ENCODE measurements around the gene PKP1. TPM values are rescaled to one million over a fixed set of nuclear protein-coding genes. Genes with fewer than 3 reads are reported as not detected.
"Not testable (repeated sequence)": the region's sequence is repeated elsewhere in the genome, so short reads cannot be mapped to it uniquely, and the experiment has no call there.

Gene PKP1, protein sequence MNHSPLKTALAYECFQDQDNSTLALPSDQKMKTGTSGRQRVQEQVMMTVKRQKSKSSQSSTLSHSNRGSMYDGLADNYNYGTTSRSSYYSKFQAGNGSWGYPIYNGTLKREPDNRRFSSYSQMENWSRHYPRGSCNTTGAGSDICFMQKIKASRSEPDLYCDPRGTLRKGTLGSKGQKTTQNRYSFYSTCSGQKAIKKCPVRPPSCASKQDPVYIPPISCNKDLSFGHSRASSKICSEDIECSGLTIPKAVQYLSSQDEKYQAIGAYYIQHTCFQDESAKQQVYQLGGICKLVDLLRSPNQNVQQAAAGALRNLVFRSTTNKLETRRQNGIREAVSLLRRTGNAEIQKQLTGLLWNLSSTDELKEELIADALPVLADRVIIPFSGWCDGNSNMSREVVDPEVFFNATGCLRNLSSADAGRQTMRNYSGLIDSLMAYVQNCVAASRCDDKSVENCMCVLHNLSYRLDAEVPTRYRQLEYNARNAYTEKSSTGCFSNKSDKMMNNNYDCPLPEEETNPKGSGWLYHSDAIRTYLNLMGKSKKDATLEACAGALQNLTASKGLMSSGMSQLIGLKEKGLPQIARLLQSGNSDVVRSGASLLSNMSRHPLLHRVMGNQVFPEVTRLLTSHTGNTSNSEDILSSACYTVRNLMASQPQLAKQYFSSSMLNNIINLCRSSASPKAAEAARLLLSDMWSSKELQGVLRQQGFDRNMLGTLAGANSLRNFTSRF
- total RNA-seq, result not detected

DNA sequence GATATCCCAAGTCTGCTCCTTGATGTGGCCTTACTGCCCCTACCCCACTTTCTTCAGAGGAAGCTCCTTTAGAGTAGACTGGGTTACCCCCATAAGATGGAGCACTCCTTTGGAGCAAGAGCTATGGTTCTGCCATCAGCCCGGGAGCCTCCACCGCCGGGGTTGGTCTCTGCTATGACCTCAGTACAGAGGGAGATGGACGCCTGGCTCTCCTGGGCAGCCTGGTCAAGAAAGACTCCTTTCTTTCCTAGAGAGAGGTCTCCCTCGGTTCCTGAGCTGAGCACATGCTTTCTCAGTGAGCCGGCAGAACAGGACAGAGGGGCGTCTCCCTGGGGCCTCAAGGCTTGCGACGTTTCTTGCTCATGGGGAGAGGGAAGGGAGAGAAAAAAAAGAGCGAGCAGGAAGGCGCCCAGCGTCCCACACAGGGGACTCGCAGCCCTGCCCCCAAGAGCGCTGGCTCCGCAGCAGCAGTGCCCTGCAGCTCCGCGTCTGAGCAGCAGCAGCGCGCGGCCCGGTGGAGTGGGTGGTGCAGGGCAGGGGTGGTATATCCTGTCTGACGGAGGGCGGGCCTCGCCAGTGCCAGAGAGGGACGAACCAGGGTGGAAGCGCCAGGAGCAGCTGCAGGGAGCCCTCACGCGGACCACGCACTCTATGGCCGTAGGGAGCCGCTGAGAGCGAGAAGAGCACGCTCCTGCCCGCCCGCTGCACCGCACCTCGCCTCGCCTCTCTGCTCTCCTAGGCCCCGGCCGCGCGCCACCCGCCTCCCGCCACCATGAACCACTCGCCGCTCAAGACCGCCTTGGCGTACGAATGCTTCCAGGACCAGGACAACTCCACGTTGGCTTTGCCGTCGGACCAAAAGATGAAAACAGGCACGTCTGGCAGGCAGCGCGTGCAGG is at the start of gene PKP1:
Gene PKP1, plus strand, starts transcription at position 576 of the 899 bp plus-strand sequence. Its CDS starts 197 bp downstream, at position 773.
- no peaks in the 10 kb centered on the region for H3K36me3 Mint-ChIP-seq (ENCODE audit: low read depth)
- DNase-seq (peak; percentile 61), ATAC-seq (peak; percentile 86)
- H3K27me3 Mint-ChIP-seq, result peaks cover 32% of the 10 kb centered on the region
- no peak within 1 kb of the TSS for H3K27ac Mint-ChIP-seq
- ChIA-PET POLR2A (interaction anchor here (0.9 kb wide), 1 partner anchor 21 kb away, joined by 4 read pairs; no protein-coding TSS in a partner anchor), CTCF (no interaction called here)
- no peaks in the 10 kb centered on the region for H3K9me3 Mint-ChIP-seq (ENCODE audit: low read depth)
- intact Hi-C loops (cut with DNase I, micrococcal nuclease), result no loop called here
- peaks cover 3% of the 10 kb centered on the region for H3K4me1 Mint-ChIP-seq
- H3K4me3 Mint-ChIP-seq, result peak within 1 kb of the TSS; percentile 32

DNA sequence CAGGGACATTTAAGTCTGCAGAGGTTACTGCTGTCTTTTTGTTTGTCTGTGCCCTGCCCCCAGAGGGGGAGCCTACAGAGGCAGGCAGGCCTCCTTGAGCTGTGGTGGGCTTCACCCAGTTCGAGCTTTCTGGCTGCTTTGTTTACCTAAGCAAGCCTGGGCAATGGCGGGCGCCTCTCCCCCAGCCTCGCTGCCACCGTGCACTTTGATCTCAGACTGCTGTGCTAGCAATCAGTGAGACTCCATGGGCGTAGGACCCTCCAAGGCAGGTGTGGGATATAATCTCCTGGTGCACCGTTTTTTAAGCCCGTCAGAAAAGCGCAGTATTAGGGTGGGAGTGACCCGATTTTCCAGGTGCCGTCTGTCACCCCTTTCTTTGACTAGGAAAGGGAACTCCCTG is 43.7 kb upstream of the PKP1 start:
- peaks cover 33% of the 10 kb centered on the region for H3K27me3 Mint-ChIP-seq
- DNase-seq; intact Hi-C loops (cut with DNase I, micrococcal nuclease); H3K36me3 Mint-ChIP-seq (ENCODE audit: low read depth); CTCF ChIA-PET; H3K27ac Mint-ChIP-seq; ATAC-seq; H3K4me1 Mint-ChIP-seq; H3K9me3 Mint-ChIP-seq (ENCODE audit: low read depth); H3K4me3 Mint-ChIP-seq; POLR2A ChIA-PET: not testable (repeated sequence)

DNA sequence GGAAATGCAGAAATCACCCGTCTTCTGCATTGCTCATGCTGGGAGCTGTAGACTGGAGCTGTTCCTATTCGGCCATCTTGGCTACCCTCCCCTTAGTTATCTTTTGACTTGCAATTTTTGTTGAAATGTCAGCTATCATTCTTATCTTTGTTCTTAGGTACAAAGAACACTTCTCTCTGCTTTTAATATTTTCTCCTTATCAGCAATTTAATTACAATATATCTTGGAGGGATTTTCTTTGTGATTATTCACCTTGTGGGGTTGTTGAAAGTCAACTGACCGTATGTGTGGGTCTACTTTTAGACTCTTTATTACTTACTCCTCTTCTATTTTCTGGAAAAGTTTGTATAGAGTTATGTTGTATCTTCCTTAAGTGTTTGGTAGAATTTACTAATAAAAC is 43.1 kb upstream of the PKP1 start:
- Mint-ChIP-seq H3K4me1 (no peaks in the 10 kb centered on the region), H3K36me3 (ENCODE audit: low read depth) (no peaks in the 10 kb centered on the region), H3K27ac (no peak overlapping the region), H3K4me3 (no peak overlapping the region), H3K27me3 (peaks cover 37% of the 10 kb centered on the region), H3K9me3 (ENCODE audit: low read depth) (no peaks in the 10 kb centered on the region)
- POLR2A ChIA-PET, result no interaction called here
- ATAC-seq (no peak), DNase-seq (no peak)
- CTCF ChIA-PET, result no interaction called here
- intact Hi-C loops (cut with DNase I, micrococcal nuclease), result no loop called here

DNA sequence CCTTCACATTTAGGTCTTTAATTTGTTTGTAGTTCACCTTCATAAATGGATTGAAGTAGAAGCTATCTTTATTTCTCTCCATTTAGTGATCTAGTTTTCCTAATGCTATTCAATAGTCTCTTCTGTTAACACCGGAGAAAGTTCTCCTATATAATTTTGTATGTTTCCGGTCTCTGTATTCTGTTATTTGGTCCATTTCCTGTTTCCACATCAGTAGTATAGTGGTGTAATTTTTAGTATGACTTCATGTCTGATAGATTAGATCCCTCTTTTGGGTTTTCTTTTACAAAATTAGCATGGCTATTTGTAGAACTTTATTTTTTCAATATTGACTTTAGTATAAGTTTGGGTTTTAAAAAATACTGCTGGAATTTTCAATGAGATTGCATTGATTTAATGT is 41.6 kb upstream of the PKP1 start:
- POLR2A ChIA-PET, result no interaction called here
- H3K9me3 Mint-ChIP-seq (ENCODE audit: low read depth), result no peaks in the 10 kb centered on the region
- CTCF ChIA-PET, result interaction anchor here (0.8 kb wide), 2 partner anchors 12 to 21 kb away, joined by 3 read pairs; no protein-coding TSS in a partner anchor
- intact Hi-C loops (cut with DNase I, micrococcal nuclease), result no loop called here
- no peak for ATAC-seq
- peaks cover 36% of the 10 kb centered on the region for H3K27me3 Mint-ChIP-seq
- no peaks in the 10 kb centered on the region for H3K4me1 Mint-ChIP-seq
- H3K36me3 Mint-ChIP-seq (ENCODE audit: low read depth), result no peaks in the 10 kb centered on the region
- DNase-seq, result no peak
- H3K27ac Mint-ChIP-seq, result no peak overlapping the region
- H3K4me3 Mint-ChIP-seq, result no peak overlapping the region

DNA sequence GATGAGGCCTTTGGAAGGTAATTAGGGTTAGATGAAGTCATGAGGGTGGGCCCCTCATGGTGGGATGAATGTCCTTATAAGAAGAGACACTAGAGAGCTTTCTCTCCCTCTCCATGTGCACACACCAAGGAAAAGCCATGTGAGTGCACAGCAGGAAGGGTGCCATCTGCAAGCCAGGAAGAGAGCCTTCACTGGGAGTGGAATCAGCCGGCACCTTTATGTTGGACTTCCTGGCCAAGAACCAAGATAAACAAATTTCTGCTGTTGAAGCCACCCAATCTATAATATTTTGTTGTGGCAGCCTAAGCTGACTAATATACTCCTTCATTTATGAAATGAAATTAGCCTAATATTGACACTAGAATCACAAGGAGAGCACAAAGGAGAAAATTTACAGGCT is 38.2 kb upstream of the PKP1 start:
- DNase-seq (no peak), ATAC-seq (no peak)
- intact Hi-C loops (cut with DNase I, micrococcal nuclease), result no loop called here
- H3K36me3 Mint-ChIP-seq (ENCODE audit: low read depth), result no peaks in the 10 kb centered on the region
- ChIA-PET CTCF (interaction anchor here (1.0 kb wide), 1 partner anchor 105 kb away, joined by 3 read pairs; no protein-coding TSS in a partner anchor), POLR2A (no interaction called here)
- no peak overlapping the region for H3K27ac Mint-ChIP-seq
- H3K9me3 Mint-ChIP-seq (ENCODE audit: low read depth), result no peaks in the 10 kb centered on the region
- H3K4me3 Mint-ChIP-seq, result no peak overlapping the region
- peaks cover 28% of the 10 kb centered on the region for H3K27me3 Mint-ChIP-seq
- H3K4me1 Mint-ChIP-seq, result no peaks in the 10 kb centered on the region

DNA sequence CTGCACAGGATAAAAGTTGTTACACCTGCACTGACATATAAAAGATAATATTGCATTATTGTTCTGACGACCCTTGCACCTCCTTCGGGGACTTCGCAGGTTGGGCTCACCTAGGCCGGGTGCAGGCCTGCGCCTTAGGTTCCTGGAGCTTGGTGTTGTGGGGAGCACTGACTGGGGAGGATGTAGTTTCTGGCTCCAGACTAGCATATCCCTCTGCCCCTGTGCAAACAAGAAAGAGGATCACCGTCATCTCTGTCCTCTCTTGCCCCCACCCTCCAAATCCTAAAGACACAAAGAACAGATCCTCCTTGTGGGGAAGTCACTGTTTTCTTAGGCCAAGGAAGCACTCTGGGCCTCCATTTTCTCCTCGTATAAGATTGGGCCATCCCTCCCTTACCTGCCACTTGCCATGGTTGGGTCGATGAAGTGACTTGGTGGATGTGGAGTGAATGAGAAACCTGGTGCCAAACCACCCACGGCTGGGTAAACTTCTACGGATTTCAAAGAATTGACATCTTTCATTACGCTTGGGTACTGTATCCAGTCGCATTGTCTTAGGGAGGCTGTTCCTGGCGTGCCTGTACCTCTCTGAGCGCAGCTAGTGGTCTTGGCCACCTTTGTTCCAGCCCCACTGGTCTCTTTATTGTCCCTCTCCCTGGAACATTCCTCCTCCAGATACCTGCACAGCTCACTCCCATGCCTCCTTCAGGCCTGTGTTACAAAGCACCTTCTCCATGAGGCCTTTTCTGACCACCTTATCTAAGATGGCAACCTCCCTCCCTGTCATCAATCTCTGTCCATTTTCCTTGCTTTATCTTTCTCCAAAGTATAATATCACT is 34.4 kb upstream of the PKP1 start:
- ChIA-PET POLR2A (no interaction called here), CTCF (interaction anchor here (0.6 kb wide), 1 partner anchor 23 kb away, joined by 3 read pairs; no protein-coding TSS in a partner anchor)
- intact Hi-C loops (cut with DNase I, micrococcal nuclease), result no loop called here
- Mint-ChIP-seq H3K4me3 (no peak overlapping the region), H3K27ac (no peak overlapping the region), H3K36me3 (ENCODE audit: low read depth) (no peaks in the 10 kb centered on the region), H3K27me3 (peaks cover 10% of the 10 kb centered on the region), H3K9me3 (ENCODE audit: low read depth) (no peaks in the 10 kb centered on the region), H3K4me1 (no peaks in the 10 kb centered on the region)
- DNase-seq (no peak), ATAC-seq (no peak)

DNA sequence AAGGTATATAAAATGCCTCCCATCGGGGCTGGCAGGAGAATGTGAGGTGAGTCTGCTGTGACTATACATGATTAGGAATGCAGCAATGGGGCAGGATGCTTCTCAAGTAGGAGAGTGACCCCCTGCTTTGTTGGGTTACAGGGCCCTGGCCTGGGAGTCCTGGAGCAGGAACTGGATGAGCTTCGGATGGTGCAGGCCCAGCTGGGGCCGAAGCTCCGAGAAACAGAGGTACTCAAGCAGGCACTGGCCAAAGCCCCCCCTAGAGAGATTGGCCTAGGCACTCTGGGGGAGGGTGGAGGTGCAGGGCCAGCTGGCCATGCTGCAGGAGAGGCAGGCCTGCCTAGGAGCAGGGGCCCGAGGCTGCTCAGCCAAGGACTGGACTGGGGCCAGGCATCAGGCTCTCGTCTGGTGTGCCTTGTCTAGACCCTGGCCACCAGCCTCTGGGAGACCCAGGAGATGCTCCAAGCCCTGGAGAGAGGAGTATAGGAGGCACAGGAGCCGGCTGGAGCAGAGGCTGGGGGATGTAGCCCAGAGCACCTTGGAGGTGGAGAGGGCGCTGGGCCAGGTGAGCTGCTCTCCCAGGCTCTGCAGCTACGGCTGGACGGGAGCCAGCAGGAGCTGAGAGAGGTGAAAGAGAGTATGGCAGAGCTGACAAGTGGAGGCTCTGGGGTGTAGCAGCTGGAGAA is 32.8 kb upstream of the PKP1 start:
- ChIA-PET CTCF (interaction anchor here (1.0 kb wide), 1 partner anchor 142 kb away, joined by 3 read pairs; no protein-coding TSS in a partner anchor), POLR2A (no interaction called here)
- ATAC-seq, result no peak
- no peak overlapping the region for H3K4me3 Mint-ChIP-seq
- H3K9me3 Mint-ChIP-seq (ENCODE audit: low read depth), result no peaks in the 10 kb centered on the region
- H3K4me1 Mint-ChIP-seq, result no peaks in the 10 kb centered on the region
- intact Hi-C loops (cut with DNase I, micrococcal nuclease), result no loop called here
- DNase-seq, result no peak
- no peaks in the 10 kb centered on the region for H3K36me3 Mint-ChIP-seq (ENCODE audit: low read depth)
- peaks cover 4% of the 10 kb centered on the region for H3K27me3 Mint-ChIP-seq
- no peak overlapping the region for H3K27ac Mint-ChIP-seq

DNA sequence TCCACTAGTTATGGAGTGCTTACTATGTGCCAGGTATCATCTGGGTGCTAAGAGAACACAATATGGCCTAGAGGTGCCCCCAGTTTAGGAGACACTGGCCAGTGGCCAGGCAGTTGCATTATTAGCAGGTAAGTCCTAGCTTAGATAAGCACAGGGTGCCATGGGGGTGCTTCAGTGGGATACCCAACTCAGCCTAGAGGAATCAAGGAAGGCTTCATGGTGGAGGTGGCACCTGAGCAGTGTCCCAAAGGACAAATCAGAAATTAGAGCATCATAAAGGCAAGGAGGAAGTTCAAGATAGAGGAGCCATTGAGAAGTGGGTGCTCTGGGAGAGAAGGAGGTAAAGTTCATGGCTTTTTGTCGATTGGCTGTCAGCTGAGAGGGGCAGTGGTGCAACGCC is 31.9 kb upstream of the PKP1 start:
- intact Hi-C loops (cut with DNase I, micrococcal nuclease), result no loop called here
- H3K36me3 Mint-ChIP-seq (ENCODE audit: low read depth), result no peaks in the 10 kb centered on the region

DNA sequence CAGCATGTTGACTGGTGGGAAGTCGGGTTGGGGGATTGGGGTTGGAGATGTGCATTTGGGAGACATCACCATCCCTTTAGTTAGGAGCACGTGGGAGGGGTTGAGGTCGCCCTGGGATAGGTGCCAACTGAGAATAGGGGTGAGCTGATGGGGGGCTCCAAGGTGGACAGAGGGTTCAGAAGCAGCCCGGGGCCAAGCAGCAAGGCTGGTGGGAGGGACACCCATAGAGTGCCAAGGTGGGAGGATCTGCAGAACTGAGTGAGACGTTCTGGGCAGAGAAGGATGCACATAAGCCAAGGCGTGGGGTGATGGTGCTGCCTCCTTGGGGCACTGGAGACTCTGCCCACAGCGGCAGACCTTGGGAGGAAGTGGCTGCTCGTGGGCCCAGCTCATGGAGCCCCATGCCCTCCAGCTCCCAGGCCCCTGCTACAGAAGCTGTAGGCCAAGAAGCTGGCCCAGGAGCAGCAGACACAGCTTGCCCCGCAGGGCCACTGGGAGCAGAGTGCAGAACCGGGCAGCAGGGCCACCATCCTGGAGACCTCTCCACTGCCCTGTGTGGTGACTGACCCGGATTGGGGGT is 31.4 kb upstream of the PKP1 start:
- intact Hi-C loops (cut with DNase I, micrococcal nuclease), result no loop called here
- no peak overlapping the region for H3K27ac Mint-ChIP-seq
- ATAC-seq, result no peak
- H3K27me3 Mint-ChIP-seq, result peaks cover 2% of the 10 kb centered on the region
- no peaks in the 10 kb centered on the region for H3K4me1 Mint-ChIP-seq
- ChIA-PET CTCF (interaction anchor here (1.0 kb wide), 1 partner anchor 109 kb away, joined by 3 read pairs; no protein-coding TSS in a partner anchor), POLR2A (no interaction called here)
- H3K9me3 Mint-ChIP-seq (ENCODE audit: low read depth), result no peaks in the 10 kb centered on the region
- no peak for DNase-seq
- H3K4me3 Mint-ChIP-seq, result no peak overlapping the region
- no peaks in the 10 kb centered on the region for H3K36me3 Mint-ChIP-seq (ENCODE audit: low read depth)

More for the DNA sequence above, 31.9 kb upstream of the PKP1 start:
- H3K27ac Mint-ChIP-seq, result no peak overlapping the region
- peaks cover 3% of the 10 kb centered on the region for H3K27me3 Mint-ChIP-seq
- ChIA-PET POLR2A (no interaction called here), CTCF (interaction anchor here (1.0 kb wide), 1 partner anchor 110 kb away, joined by 3 read pairs; no protein-coding TSS in a partner anchor)
- no peaks in the 10 kb centered on the region for H3K9me3 Mint-ChIP-seq (ENCODE audit: low read depth)
- ATAC-seq, result no peak
- DNase-seq, result no peak
- H3K4me3 Mint-ChIP-seq, result no peak overlapping the region
- H3K4me1 Mint-ChIP-seq, result no peaks in the 10 kb centered on the region

DNA sequence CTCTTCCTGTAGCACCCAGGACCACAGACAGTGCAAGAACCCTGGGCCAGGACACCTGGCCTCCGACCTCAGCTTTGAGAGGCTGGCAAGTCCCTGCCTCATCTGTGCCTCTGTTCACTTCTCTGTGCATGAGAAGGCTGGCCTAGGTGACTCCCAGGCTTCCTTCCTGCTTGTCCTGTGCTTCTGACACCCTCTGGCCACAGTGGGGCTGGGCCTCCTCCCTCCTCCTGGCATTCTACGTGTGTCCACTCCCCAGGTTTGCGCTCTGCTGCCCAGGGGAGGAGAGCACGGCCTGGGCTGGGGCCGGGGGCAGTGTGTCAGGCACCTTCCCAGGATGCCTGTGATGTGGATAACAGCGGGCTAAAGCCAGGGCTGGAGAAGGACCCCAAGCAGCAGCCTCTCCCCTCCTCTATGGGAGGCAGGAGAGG is 30.3 kb upstream of the PKP1 start:
- Mint-ChIP-seq H3K27ac (no peak overlapping the region), H3K4me3 (no peak overlapping the region), H3K27me3 (peaks cover 2% of the 10 kb centered on the region), H3K36me3 (ENCODE audit: low read depth) (no peaks in the 10 kb centered on the region), H3K4me1 (no peaks in the 10 kb centered on the region), H3K9me3 (ENCODE audit: low read depth) (no peaks in the 10 kb centered on the region)
- ChIA-PET POLR2A (no interaction called here), CTCF (interaction anchor here (0.7 to 1.5 kb wide), 2 partner anchors 108 to 250 kb away, joined by 3 read pairs; no protein-coding TSS in a partner anchor)
- no peak for ATAC-seq
- DNase-seq, result no peak
- intact Hi-C loops (cut with DNase I, micrococcal nuclease), result no loop called here
